Thyroid gland (tissue), 4 donors: Measurements from ENCODE around the gene LYPD8.

Experiments
- CTCF ChIP-seq, 6 experiments: fragments of 200-600 bp in 3 of 6; fragments of 450-650 bp in 3 of 6; sonication (generic) in 3 of 6; IDR thresholded peaks; one replicate each; pipeline ENCODE4 v1.5.1; 2016 to 2019; ENCODE audit warnings: antibody characterized with exemption in 6 of 6, mild to moderate bottlenecking in 2 of 6, inconsistent platforms in 1 of 6, moderate library complexity in 1 of 6
- POLR2A ChIP-seq, 2 donors: fragments of 450-650 bp; IDR thresholded peaks; one replicate each; pipeline ENCODE4 v1.6.1; 2017; ENCODE audit warnings: antibody characterized with exemption in 2 of 2, mild to moderate bottlenecking in 2 of 2, moderate library complexity in 1 of 2

- no peak for TF ChIP-seq CTCF (IDR thresholded peaks at IDR 0.05)
- TF ChIP-seq POLR2A (IDR thresholded peaks at IDR 0.05), result no peak
Measured at GRCh38 chr1:248695451-248696132, 60.0 kb downstream of the LYPD8 start.
